Measurements from ENCODE around the gene LRRC4C.
"Not testable (repeated sequence)": the region's sequence is repeated elsewhere in the genome, so short reads cannot be mapped to it uniquely, and the experiment has no call there.

The LRRC4C gene

GRCh38 chr11:40246983-40247382, 1212.5 kb downstream of the LRRC4C start:
- no peak for DNase-seq (ENCODE audit: low spot score)

GRCh38 chr11:40241524-40242051, 1217.9 kb downstream of the LRRC4C start:
- DNase-seq (ENCODE audit: low spot score): peak; percentile 29

- peak; percentile 97 for DNase-seq (ENCODE audit: low spot score)
Measured at GRCh38 chr11:40240284-40240683, 1219.2 kb downstream of the LRRC4C start.

- DNase-seq (ENCODE audit: low spot score): no peak
Measured at GRCh38 chr11:40236526-40236925, 1222.9 kb downstream of the LRRC4C start.

GRCh38 chr11:40235841-40236240, 1223.6 kb downstream of the LRRC4C start:
- no peak for DNase-seq (ENCODE audit: low spot score)

- no peak for DNase-seq (ENCODE audit: low spot score)
Measured at GRCh38 chr11:40230821-40231220, 1228.6 kb downstream of the LRRC4C start.

- no peak for DNase-seq (ENCODE audit: low spot score)
Measured at GRCh38 chr11:40228662-40229061, 1230.8 kb downstream of the LRRC4C start.

- DNase-seq (ENCODE audit: low spot score): no peak
Measured at GRCh38 chr11:40227730-40228129, 1231.7 kb downstream of the LRRC4C start.

GRCh38 chr11:40226654-40227053, 1232.8 kb downstream of the LRRC4C start:
- no peak for DNase-seq (ENCODE audit: low spot score)

- no peak for DNase-seq (ENCODE audit: low spot score)
Measured at GRCh38 chr11:40223596-40224330, 1235.7 kb downstream of the LRRC4C start.

- DNase-seq (ENCODE audit: low spot score): peak; percentile 20
Measured at GRCh38 chr11:40219401-40219800, 1240.1 kb downstream of the LRRC4C start.

- DNase-seq (ENCODE audit: low spot score): no peak
Measured at GRCh38 chr11:40215556-40215955, 1243.9 kb downstream of the LRRC4C start.

- DNase-seq (ENCODE audit: low spot score): no peak
Measured at GRCh38 chr11:40207416-40207815, 1252.0 kb downstream of the LRRC4C start.

- DNase-seq (ENCODE audit: low spot score): no peak
Measured at GRCh38 chr11:40204228-40204627, 1255.2 kb downstream of the LRRC4C start.

- DNase-seq (ENCODE audit: low spot score): no peak
Measured at GRCh38 chr11:40203606-40204005, 1255.8 kb downstream of the LRRC4C start.

GRCh38 chr11:40202589-40203270, 1256.7 kb downstream of the LRRC4C start:
- peak; percentile 74 for DNase-seq (ENCODE audit: low spot score)

- not testable (repeated sequence) for DNase-seq (ENCODE audit: low spot score)
Measured at GRCh38 chr11:40192590-40192989, 1266.9 kb downstream of the LRRC4C start.

- peak; percentile 38 for DNase-seq (ENCODE audit: low spot score)
Measured at GRCh38 chr11:40190294-40190693, 1269.2 kb downstream of the LRRC4C start.

GRCh38 chr11:40188848-40189247, 1270.6 kb downstream of the LRRC4C start:
- DNase-seq (ENCODE audit: low spot score): no peak

GRCh38 chr11:40187295-40187694, 1272.2 kb downstream of the LRRC4C start:
- DNase-seq (ENCODE audit: low spot score): peak; percentile 40

GRCh38 chr11:40186437-40187263, 1272.8 kb downstream of the LRRC4C start:
- DNase-seq (ENCODE audit: low spot score): peak; percentile 41

- DNase-seq (ENCODE audit: low spot score): no peak
Measured at GRCh38 chr11:40185793-40186192, 1273.7 kb downstream of the LRRC4C start.
